ENCODE data around the gene ENC1.

Gene ENC1

GRCh38 chr5:74588415-74588814 lies 52.1 kb downstream of the ENC1 start:
- TF ChIP-seq CTCF (IDR thresholded peaks at IDR 0.05; ENCODE audit: extremely low read depth, insufficient read depth, missing control alignments) = no peak
- in situ Hi-C loops (cut with MboI; ENCODE audit: low pct_unique_long_range_greater_than_20kb, low sequenced_read_pairs, unreplicated experiment) = no loop called here
- DNase-seq (ENCODE audit: low spot score) = no peak

- TF ChIP-seq CTCF (IDR thresholded peaks at IDR 0.05; ENCODE audit: extremely low read depth, insufficient read depth, missing control alignments) = no peak
- DNase-seq (ENCODE audit: low spot score) = no peak
- in situ Hi-C loops (cut with MboI; ENCODE audit: low pct_unique_long_range_greater_than_20kb, low sequenced_read_pairs, unreplicated experiment) = no loop called here
Observed at GRCh38 chr5:74587890-74588289, 52.6 kb downstream of the ENC1 start.

- no peak for TF ChIP-seq CTCF (IDR thresholded peaks at IDR 0.05; ENCODE audit: extremely low read depth, insufficient read depth, missing control alignments)
- in situ Hi-C loops (cut with MboI; ENCODE audit: low pct_unique_long_range_greater_than_20kb, low sequenced_read_pairs, unreplicated experiment) = no loop called here
- no peak for DNase-seq (ENCODE audit: low spot score)
Observed at GRCh38 chr5:74587300-74587699, 53.2 kb downstream of the ENC1 start.

- in situ Hi-C loops (cut with MboI; ENCODE audit: low pct_unique_long_range_greater_than_20kb, low sequenced_read_pairs, unreplicated experiment) = no loop called here
- TF ChIP-seq CTCF (IDR thresholded peaks at IDR 0.05; ENCODE audit: extremely low read depth, insufficient read depth, missing control alignments) = no peak
- DNase-seq (ENCODE audit: low spot score) = no peak
Observed at GRCh38 chr5:74586856-74587255, 53.7 kb downstream of the ENC1 start.

- in situ Hi-C loops (cut with MboI; ENCODE audit: low pct_unique_long_range_greater_than_20kb, low sequenced_read_pairs, unreplicated experiment) = no loop called here
- TF ChIP-seq CTCF (IDR thresholded peaks at IDR 0.05; ENCODE audit: extremely low read depth, insufficient read depth, missing control alignments) = no peak
- no peak for DNase-seq (ENCODE audit: low spot score)
Observed at GRCh38 chr5:74582853-74583252, 57.7 kb downstream of the ENC1 start.

GRCh38 chr5:74581988-74582365 lies 58.6 kb downstream of the ENC1 start:
- in situ Hi-C loops (cut with MboI; ENCODE audit: low pct_unique_long_range_greater_than_20kb, low sequenced_read_pairs, unreplicated experiment) = no loop called here
- TF ChIP-seq CTCF (IDR thresholded peaks at IDR 0.05; ENCODE audit: extremely low read depth, insufficient read depth, missing control alignments) = no peak
- no peak for DNase-seq (ENCODE audit: low spot score)

GRCh38 chr5:74580729-74581109 lies 59.8 kb downstream of the ENC1 start:
- no peak for DNase-seq (ENCODE audit: low spot score)

More at GRCh38 chr5:74580729-74581109, 59.8 kb downstream of the ENC1 start:
- TF ChIP-seq CTCF (IDR thresholded peaks at IDR 0.05; ENCODE audit: extremely low read depth, insufficient read depth, missing control alignments) = no peak
- in situ Hi-C loops (cut with MboI; ENCODE audit: low pct_unique_long_range_greater_than_20kb, low sequenced_read_pairs, unreplicated experiment) = no loop called here
